ENCODE data around the gene PARD3. TPM values are rescaled to one million over a fixed set of nuclear protein-coding genes. Genes with fewer than 3 reads are reported as not detected.

The PARD3 gene
- total RNA-seq, 1 donor from 2014 or later, result 25.3 TPM

- ATAC-seq, result no peak
- intact Hi-C loops (cut with micrococcal nuclease), result no loop called here
- no peak for DNase-seq
Observed at GRCh38 chr10:34303022-34303421, 512.1 kb downstream of the PARD3 start.

GRCh38 chr10:34299105-34299611 is 515.9 kb downstream of the PARD3 start:
- DNase-seq (no peak), ATAC-seq (no peak)
- intact Hi-C loops (cut with micrococcal nuclease), result no loop called here

GRCh38 chr10:34298346-34298818 is 516.7 kb downstream of the PARD3 start:
- intact Hi-C loops (cut with micrococcal nuclease), result no loop called here
- no peak for DNase-seq
- no peak for ATAC-seq

GRCh38 chr10:34297541-34298345 is 517.4 kb downstream of the PARD3 start:
- no peak for DNase-seq
- no peak for ATAC-seq
- intact Hi-C loops (cut with micrococcal nuclease), result no loop called here

- DNase-seq (no peak), ATAC-seq (no peak)
- intact Hi-C loops (cut with micrococcal nuclease), result no loop called here
Observed at GRCh38 chr10:34295142-34295548, 520.0 kb downstream of the PARD3 start.

GRCh38 chr10:34294137-34294536 is 521.0 kb downstream of the PARD3 start:
- ATAC-seq, result no peak
- DNase-seq, result no peak
- intact Hi-C loops (cut with micrococcal nuclease), result no loop called here

GRCh38 chr10:34292675-34293074 is 522.4 kb downstream of the PARD3 start:
- intact Hi-C loops (cut with micrococcal nuclease), result no loop called here
- no peak for ATAC-seq

GRCh38 chr10:34292194-34292565 is 522.9 kb downstream of the PARD3 start:
- intact Hi-C loops (cut with micrococcal nuclease), result no loop called here
- no peak for ATAC-seq
- no peak for DNase-seq

More at GRCh38 chr10:34292675-34293074, 522.4 kb downstream of the PARD3 start:
- DNase-seq, result no peak

GRCh38 chr10:34291466-34292193 is 523.5 kb downstream of the PARD3 start:
- intact Hi-C loops (cut with micrococcal nuclease), result no loop called here
- no peak for ATAC-seq

GRCh38 chr10:34290412-34291081 is 524.5 kb downstream of the PARD3 start:
- ATAC-seq (peak; percentile 84), DNase-seq (no peak)

More at GRCh38 chr10:34291466-34292193, 523.5 kb downstream of the PARD3 start:
- DNase-seq, result no peak

GRCh38 chr10:34288634-34289033 is 526.5 kb downstream of the PARD3 start:
- DNase-seq (no peak), ATAC-seq (no peak)
- intact Hi-C loops (cut with micrococcal nuclease), result no loop called here

More at GRCh38 chr10:34290412-34291081, 524.5 kb downstream of the PARD3 start:
- intact Hi-C loops (cut with micrococcal nuclease), result no loop called here

- intact Hi-C loops (cut with micrococcal nuclease), result no loop called here
- no peak for DNase-seq
- peak; percentile 53 for ATAC-seq
Observed at GRCh38 chr10:34286136-34286739, 528.9 kb downstream of the PARD3 start.

GRCh38 chr10:34281661-34282582 is 533.2 kb downstream of the PARD3 start:
- intact Hi-C loops (cut with micrococcal nuclease), result no loop called here
- DNase-seq (no peak), ATAC-seq (no peak)

GRCh38 chr10:34280599-34281374 is 534.3 kb downstream of the PARD3 start:
- peak; percentile 54 for ATAC-seq
- intact Hi-C loops (cut with micrococcal nuclease), result no loop called here
- DNase-seq, result no peak

- no peak for ATAC-seq
- DNase-seq, result no peak
- intact Hi-C loops (cut with micrococcal nuclease), result no loop called here
Observed at GRCh38 chr10:34275626-34276130, 539.4 kb downstream of the PARD3 start.

GRCh38 chr10:34274906-34275305 is 540.2 kb downstream of the PARD3 start:
- ATAC-seq, result no peak
- no peak for DNase-seq
- intact Hi-C loops (cut with micrococcal nuclease), result no loop called here

GRCh38 chr10:34273340-34273739 is 541.8 kb downstream of the PARD3 start:
- DNase-seq, result no peak
- no peak for ATAC-seq
- intact Hi-C loops (cut with micrococcal nuclease), result no loop called here
